ENCODE measurements around the gene ST3GAL3. TPM values are rescaled to one million over a fixed set of nuclear protein-coding genes. Genes with fewer than 3 reads are reported as not detected.

The ST3GAL3 gene
- total RNA-seq, 1 donor from 2014 or later: 20.5 TPM

GRCh38 chr1:43938892-43939587 lies 231.7 kb downstream of the ST3GAL3 start:
- DNase-seq (no peak), ATAC-seq (no peak)
- H3K4me1 ChIP-seq: peaks cover 12% of the 10 kb centered on the region
- H3K36me3 ChIP-seq: no peaks in the 10 kb centered on the region
- TF ChIP-seq, protein P1, sequence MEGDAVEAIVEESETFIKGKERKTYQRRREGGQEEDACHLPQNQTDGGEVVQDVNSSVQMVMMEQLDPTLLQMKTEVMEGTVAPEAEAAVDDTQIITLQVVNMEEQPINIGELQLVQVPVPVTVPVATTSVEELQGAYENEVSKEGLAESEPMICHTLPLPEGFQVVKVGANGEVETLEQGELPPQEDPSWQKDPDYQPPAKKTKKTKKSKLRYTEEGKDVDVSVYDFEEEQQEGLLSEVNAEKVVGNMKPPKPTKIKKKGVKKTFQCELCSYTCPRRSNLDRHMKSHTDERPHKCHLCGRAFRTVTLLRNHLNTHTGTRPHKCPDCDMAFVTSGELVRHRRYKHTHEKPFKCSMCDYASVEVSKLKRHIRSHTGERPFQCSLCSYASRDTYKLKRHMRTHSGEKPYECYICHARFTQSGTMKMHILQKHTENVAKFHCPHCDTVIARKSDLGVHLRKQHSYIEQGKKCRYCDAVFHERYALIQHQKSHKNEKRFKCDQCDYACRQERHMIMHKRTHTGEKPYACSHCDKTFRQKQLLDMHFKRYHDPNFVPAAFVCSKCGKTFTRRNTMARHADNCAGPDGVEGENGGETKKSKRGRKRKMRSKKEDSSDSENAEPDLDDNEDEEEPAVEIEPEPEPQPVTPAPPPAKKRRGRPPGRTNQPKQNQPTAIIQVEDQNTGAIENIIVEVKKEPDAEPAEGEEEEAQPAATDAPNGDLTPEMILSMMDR (IDR thresholded peaks at IDR 0.05): no peak
- peaks cover 12% of the 10 kb centered on the region for H3K27me3 ChIP-seq
- H3K4me3 ChIP-seq: no peak overlapping the region
- H3K27ac ChIP-seq: no peak overlapping the region
- intact Hi-C loops (cut with DNase I): loop anchor here (5.0 kb wide), 1 partner anchor 172 kb away; no protein-coding TSS in a partner anchor
- H3K9me3 ChIP-seq: no peaks in the 10 kb centered on the region

GRCh38 chr1:43942411-43942810 lies 235.1 kb downstream of the ST3GAL3 start:
- no peak overlapping the region for H3K27ac ChIP-seq
- H3K4me1 ChIP-seq: peaks cover 18% of the 10 kb centered on the region
- intact Hi-C loops (cut with DNase I): no loop called here
- H3K4me3 ChIP-seq: no peak overlapping the region
- H3K27me3 ChIP-seq: no peaks in the 10 kb centered on the region
- H3K36me3 ChIP-seq: no peaks in the 10 kb centered on the region
- no peaks in the 10 kb centered on the region for H3K9me3 ChIP-seq
- TF ChIP-seq, protein P1 (IDR thresholded peaks at IDR 0.05): no peak
- ATAC-seq (no peak), DNase-seq (no peak)

DNA sequence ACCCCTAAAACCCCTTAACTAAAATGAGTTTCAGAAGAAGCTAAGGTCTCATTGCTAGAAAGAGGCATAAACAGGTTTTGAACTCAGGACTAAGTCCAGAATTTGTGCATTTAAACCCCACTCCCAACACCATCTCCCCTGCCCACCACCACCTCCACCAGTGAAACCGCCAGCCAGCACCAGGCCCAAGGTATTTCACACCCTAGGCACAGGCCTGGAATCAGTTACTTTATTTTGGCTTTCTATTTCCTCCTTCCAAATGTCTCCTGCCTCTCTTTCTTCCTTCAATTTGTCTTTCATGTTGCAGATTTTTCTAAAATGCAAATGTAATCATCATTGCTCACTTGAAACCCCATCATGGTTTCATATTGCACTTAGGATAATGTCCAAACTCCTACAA lies 237.5 kb downstream of the ST3GAL3 start:
- Histone ChIP-seq H3K27ac (no peak overlapping the region), H3K27me3 (no peaks in the 10 kb centered on the region), H3K9me3 (no peaks in the 10 kb centered on the region), H3K4me1 (peaks cover 29% of the 10 kb centered on the region), H3K4me3 (no peak overlapping the region), H3K36me3 (no peaks in the 10 kb centered on the region)
- ATAC-seq (no peak), DNase-seq (no peak)
- TF ChIP-seq, protein P1 (IDR thresholded peaks at IDR 0.05): no peak
- intact Hi-C loops (cut with DNase I): no loop called here

GRCh38 chr1:43945674-43946235 lies 238.4 kb downstream of the ST3GAL3 start:
- H3K9me3 ChIP-seq: no peaks in the 10 kb centered on the region
- no peaks in the 10 kb centered on the region for H3K36me3 ChIP-seq
- peaks cover 29% of the 10 kb centered on the region for H3K4me1 ChIP-seq
- peak overlapping the region; percentile 75 for H3K4me3 ChIP-seq
- TF ChIP-seq, protein P1 (IDR thresholded peaks at IDR 0.05): no peak
- no peaks in the 10 kb centered on the region for H3K27me3 ChIP-seq
- DNase-seq (no peak), ATAC-seq (no peak)
- intact Hi-C loops (cut with DNase I): no loop called here
- H3K27ac ChIP-seq: peak overlapping the region; percentile 97

DNA sequence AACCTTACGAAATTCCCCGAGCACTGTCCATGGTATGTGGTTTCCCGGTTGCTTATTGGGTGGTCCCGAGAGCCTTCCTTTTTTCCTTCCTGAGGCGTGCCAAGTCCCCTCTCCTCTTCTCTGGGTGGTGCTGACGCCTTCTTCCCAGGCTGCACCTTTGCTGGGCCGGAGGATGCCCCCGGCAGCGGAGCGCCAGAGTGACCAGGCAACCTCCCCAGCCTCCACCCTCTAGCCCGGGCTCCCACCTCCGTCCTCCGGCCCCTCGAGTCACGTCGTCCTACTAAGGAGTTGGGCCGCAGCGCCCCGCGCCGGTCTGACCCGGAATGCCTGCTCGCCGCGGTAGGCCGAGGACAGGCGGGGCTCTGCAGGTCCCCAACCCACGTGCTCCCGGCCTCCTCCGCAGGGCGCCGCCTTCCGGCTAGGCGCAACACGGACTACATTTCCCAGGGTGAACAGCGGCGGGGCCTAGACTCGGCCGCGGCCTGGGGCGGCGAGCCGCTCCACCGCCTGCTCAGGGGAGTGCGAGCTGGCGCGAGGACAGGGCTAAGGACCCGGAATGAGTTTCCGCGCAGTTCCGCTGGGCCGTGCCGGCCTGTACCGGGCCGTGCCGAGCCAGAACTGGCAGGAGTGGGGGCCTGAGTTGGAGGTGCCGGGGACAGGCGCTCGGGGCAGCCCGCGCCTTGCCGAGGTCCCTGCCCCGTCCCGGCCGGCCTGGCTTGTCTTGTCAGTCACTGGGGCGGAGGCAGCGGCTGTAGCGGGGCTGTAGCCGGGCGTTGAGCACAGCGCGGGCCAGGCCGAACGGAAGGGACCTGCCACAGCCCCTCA lies 239.1 kb downstream of the ST3GAL3 start, which contains the start of gene IPO13:
TSS of gene IPO13 (plus strand) at position 715 of the 825 bp plus-strand sequence. CDS start 651 bp downstream, outside the sequence.
- Histone ChIP-seq H3K27ac (peak within 1 kb of the TSS; percentile 97), H3K4me1 (peaks cover 29% of the 10 kb centered on the region), H3K4me3 (peak within 1 kb of the TSS; percentile 75), H3K36me3 (no peaks in the 10 kb centered on the region), H3K27me3 (no peaks in the 10 kb centered on the region), H3K9me3 (no peaks in the 10 kb centered on the region)
- TF ChIP-seq, protein P1 (IDR thresholded peaks at IDR 0.05): peak; percentile 71
- ATAC-seq (peak; percentile 98), DNase-seq (peak; percentile 98)
- intact Hi-C loops (cut with DNase I): no loop called here

Measured in upper lobe of right lung (tissue), 1 donor.